Epithelial cell of esophagus (primary cell): Measurements from ENCODE around the gene NDRG2.
A peak's percentile ranks its signal among the peaks of the same experiment; 100 is the strongest.

ENCODE experiments used
- DNase-seq: peaks from one replicate; pipeline ENCODE4 v3.0.0; 2010; ENCODE audit warnings: low read depth
- H3K4me3 ChIP-seq: 2 replicates; pipeline ENCODE4 v1.5.1; 2011; ENCODE audit warnings: mild to moderate bottlenecking, low read length, control low read depth
- CTCF ChIP-seq: IDR thresholded peaks from 2 replicates; pipeline ENCODE4 v1.5.1; 2011; ENCODE audit warnings: low read depth, mild to moderate bottlenecking, low read length, control low read depth, inconsistent platforms; ENCODE audit not compliant: insufficient read depth; ENCODE audit errors: missing control alignments

Gene NDRG2

GRCh38 chr14:21070083-21070609, 45.3 kb upstream of the NDRG2 start, which contains the start of gene ARHGEF40:
Gene ARHGEF40 (plus strand): TSS chr14:21070304. CDS start chr14:21070397, 93 bp downstream.
- no peak for TF ChIP-seq CTCF
- H3K4me3 ChIP-seq, result peak within 1 kb of the TSS; percentile 62
- no peak for DNase-seq

DNA sequence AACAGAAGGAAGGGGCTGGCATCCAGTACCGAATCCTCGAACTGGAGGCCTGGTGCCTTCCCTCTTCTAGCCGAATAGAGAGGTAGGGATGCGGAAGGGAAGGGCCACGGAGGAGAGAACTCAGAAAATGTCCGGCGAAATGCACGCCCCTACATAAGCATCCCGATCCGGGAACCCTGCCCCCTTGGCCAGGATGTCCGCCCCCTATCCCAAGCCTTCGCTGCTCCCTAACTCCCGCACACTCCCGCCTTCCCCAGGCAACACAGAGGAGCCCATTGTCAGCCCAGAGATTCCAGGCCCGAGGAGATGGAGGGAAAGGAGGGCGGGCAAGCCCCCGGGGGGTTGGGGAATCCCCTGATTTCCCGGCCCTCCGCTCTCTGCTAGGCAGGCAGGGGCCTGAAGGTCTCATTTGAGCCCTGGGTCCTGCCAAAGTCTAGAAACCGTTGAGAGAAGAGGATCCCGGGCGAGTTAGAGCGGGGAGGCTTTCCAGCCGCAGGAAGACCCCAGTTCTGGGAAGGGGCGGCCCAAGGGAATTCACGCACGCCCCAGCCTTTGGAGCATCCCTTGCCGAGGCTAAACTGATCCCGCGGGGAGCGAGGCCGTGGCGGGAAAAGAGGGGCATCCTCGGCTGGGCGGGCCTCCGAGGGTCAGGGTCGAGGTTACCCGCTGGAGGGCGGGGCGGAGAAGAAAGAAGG, 44.7 kb upstream of the NDRG2 start:
- no peak for DNase-seq
- no peak for TF ChIP-seq CTCF

GRCh38 chr14:21068521-21069387, 43.9 kb upstream of the NDRG2 start:
- DNase-seq, result peak; percentile 70
- peak; percentile 64 for TF ChIP-seq CTCF
- no peak overlapping the region for H3K4me3 ChIP-seq

More for the DNA sequence above, 44.7 kb upstream of the NDRG2 start:
- H3K4me3 ChIP-seq, result peak overlapping the region; percentile 37

DNA sequence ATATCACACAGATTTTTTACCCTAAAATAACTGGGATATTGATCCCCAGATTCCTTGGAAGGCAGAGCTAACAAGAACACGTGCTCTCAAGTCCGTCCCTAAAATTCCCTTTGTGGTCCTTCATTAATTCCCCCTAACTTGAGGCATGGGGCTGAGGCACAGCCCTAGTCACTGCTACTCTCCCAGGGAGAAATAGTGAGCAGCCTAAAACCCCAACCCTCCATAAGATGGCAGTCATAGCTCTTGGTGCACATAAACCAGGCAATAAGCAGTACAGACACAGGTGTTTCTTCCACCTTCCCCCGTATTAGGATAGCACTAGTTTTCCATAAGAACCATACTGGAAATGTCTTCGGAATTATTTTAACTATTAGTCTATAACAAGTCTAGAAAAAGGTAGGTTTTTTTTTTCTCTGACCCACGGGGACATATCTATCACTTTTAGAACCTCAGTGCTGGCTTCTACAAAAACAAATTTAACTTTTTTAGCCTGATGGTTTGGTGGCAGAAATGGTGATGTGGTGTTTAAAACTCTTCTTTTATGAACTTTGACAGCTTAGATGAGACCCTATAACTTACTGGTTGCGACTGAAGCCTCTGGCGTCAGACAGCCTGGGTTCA, 42.1 kb upstream of the NDRG2 start:
- DNase-seq, result peak; percentile 52
- TF ChIP-seq CTCF, result peak; percentile 70
- H3K4me3 ChIP-seq, result no peak overlapping the region

- DNase-seq, result no peak
- TF ChIP-seq CTCF, result no peak
- H3K4me3 ChIP-seq, result no peak overlapping the region
Observed at GRCh38 chr14:21063479-21063878, 38.6 kb upstream of the NDRG2 start.

- DNase-seq, result no peak
- TF ChIP-seq CTCF, result no peak
- no peak overlapping the region for H3K4me3 ChIP-seq
Observed at GRCh38 chr14:21061347-21061668, 36.4 kb upstream of the NDRG2 start.
